GM18502 (cell line): Measurements from ENCODE around the gene PYROXD2.
A peak's percentile ranks its signal among the peaks of the same experiment; 100 is the strongest.
"Not testable (repeated sequence)": the region's sequence is repeated elsewhere in the genome, so short reads cannot be mapped to it uniquely, and the experiment has no call there.

Experiments
- ATAC-seq: cut with Tn5 transposase; IDR thresholded peaks from one replicate; pipeline ENCODE4 v1.9.1; 2021; ENCODE audit warnings: mild to moderate bottlenecking; ENCODE audit not compliant: unreplicated experiment, poor library complexity

PYROXD2 gene

DNA sequence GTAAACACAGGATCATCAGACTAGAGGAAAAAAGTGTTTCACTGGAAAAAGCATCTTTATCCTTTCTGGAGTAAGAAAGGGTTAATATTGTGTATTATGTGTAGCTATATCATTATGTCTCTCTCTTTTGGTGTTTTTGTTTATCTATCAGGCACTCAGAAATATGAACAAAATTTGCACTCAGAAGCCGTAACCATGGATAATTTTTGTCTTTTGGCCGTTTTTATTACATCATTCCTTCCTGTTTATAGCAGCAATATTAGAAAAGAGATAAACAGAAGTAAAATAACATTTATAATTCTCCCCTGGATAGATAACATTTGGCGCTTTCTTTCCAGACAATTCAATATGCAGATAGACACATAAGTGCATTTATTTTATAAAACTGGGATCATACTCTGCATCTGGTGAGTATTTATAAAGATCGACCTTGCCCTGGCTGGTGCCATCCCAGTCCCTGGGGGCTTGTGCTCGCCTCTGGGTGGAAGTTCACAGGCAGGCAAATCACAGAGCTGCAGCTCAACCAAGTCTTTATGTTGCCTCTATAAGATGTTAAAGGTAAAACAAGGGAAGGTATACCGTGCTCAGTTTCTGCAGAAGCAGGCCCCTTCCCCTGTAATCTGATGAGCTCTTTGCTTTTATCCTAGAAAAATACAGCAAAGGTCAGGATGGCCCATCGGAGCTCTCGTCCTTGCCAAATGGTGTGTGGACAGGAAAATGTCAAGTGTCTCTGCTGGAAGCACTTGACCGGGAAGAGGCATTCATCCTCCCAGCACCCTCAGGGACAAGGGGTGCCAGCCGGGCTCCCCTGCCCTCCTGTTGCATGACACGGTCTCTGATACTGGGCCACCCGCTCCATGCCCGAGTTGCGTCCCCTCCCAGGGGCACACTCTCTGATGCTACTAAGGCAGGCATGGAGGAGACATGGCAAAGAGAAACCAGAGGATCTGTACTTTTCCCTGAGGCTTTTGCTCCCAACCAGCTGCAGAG, 43.9 kb downstream of the PYROXD2 start:
- no peak for ATAC-seq

DNA sequence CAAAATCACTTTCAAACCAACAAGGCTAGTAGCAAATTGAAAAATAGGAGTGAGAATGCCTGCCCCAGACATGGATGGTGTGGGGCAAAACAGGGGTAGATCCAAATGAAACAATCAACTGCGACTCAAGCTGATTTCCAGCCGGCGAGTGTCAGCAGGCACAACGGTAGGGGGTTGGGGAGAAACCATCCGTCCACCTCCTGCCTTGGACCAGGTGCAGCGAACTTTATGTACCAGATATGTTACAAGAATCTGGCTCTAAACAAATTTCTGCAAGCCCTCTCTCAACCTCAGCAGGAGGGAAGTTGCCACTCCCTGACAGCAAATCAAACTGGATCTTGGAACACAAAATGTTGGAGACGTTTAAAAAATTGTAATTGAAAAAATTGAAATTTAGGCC, 45.2 kb downstream of the PYROXD2 start:
- ATAC-seq, result no peak

DNA sequence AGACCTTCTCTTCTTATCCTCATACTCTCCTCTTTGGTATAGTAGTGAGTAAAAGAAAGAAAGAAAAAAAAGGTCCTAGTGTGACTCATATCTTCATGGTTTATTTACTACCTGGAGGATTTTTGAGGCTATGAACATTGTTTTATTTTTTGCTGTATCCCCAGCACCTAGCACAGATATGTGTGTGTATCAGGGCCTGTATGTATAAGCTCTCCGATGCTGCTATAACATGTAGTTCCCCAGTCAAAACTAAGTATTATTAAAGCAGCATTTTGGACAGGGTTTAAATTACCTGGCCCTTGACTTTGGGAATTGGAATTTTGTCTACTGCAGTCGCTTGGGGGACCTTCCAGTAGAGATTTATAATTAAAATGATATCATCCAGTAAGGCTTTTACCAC, 46.3 kb downstream of the PYROXD2 start:
- no peak for ATAC-seq

DNA sequence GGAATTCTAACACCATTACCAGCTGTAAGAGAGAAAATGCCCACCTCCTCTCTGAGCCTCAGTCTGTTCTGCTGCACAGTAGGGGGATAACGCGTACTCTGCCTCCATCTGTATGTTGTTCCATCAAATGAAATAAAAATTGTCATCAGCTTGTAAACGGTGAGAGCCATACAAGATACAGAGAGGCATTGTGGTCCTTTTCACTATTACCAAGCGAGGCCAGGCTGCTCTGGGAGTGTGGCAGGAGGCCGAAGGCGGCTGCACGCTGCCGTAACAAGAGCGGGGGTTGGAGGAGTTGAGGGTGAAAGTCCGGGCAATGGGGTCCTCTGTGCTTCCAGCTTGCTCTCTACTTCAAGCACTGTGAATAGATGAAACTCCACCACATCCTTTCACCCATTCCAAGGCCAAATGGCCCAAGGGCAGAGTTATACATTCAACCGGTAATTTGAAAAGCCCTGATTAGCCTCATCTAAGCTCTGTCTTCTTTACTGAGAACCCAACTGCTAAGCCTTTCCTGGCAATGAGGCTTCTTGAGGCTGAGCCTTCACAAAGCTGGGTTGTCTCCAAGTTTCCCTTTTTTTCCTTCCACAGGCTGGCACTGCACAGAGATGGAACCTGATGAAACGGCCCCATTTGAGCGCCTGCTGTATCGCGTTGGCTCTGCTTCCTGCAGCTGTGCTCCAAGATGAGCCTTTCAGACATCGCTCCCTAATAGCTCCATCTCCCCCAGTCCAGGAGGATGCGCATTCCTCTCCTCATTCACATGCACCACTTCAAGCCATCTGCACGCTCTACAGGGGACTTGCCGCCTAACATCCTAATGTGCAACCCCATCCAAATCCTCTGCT, 47.2 kb downstream of the PYROXD2 start:
- ATAC-seq, result no peak

DNA sequence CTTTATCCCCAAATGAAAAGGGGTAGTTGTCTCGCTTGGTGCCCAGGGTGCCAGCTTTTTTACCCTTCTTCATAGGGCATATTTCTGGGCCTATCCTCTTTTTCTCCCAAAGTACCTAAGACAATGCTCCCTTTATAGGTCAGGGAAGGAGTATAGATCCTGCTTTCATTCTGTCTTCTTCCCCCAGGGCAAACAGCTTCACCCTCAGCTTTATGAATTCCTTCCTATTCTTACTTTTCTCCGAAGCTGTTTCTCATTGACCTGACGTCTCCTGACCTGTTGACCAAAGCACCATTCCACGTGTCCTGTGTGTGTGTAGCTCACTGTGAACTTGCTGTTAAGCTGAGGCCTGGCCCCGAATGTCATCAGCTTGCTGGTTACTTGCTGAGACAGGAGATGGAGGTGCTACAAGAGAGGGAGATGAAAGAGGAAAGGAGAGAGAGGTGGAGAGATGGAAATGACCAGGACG, 48.9 kb downstream of the PYROXD2 start:
- no peak for ATAC-seq

DNA sequence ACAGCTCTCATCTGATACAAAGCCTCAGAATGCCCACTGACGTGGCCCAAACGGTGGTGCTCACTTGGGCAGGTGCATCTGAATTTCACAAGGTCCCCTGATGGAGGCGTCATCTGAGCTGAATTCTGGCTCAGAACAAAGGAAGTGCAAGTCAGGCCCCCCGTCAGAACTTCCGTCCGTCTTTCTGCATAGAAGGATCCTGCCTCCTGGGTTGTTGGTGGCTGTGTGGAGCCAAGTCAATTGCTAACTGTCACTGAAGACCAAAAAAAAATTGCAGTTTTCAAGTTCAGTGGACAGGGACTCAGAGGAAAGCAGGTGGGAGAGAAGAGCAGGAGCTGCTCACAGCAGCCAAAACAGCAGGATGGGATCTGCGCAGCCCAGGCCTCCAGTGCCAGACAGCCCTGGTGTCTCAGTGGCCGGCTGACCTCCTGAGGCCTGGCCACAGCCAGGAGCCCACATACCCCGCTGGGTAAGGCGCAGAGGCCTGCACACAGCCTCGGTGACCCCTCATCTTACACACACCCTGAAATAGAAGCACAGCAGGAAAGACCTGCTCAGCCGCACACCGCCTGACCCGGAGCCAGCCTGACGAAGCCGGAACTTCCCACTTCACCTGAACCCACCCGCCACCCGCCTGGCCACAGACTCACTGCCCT, 49.4 kb downstream of the PYROXD2 start:
- ATAC-seq, result no peak

DNA sequence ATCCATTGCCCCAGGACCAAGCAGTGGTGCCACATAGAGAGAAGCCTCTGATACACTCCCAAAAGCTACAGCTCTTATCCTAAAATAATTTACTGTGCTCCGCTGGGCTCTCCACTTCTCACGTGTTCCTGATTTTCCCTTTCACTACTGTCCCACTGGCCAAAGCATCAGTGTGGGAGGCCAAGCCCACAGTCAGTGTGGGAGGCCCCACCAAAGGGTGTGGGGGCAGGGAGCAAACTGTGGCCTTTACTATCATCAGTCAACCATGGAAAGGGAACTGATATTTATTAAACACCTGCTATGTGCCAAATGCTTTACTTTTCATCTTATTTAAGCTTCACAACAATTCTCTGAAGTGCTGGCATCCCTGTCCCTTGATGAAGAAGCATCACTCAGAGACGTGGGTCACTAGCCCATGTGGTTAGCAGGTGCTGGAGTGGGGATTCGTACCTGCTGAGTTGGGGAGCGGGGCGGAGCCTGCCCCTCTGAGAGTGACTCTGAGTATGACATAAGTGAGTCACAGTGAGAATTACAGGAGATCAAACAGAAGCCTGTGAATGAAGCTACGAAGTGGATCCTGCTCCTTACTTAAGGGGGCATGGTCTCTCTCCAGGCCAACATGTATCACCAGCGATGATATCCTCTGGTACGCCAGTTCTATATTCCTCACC, 50.4 kb downstream of the PYROXD2 start:
- no peak for ATAC-seq

DNA sequence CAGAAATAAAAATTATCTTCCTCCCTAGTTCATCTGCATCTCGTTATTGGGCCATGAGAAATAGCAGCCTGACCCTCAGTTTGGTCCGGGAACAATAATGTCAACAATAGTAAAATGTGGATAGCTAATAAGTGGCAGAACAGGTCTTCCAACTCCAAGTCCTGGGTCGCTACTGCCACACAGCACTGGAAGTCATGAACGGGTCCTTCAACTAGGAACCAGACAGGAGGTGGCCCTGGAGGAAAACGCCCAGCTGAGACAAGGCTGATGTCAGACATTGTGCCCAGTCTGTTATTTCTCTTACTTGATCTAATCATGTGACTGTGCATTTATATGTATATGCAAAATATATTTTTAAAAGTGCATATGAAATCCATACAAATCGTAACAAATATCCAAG, 51.8 kb downstream of the PYROXD2 start:
- no peak for ATAC-seq

DNA sequence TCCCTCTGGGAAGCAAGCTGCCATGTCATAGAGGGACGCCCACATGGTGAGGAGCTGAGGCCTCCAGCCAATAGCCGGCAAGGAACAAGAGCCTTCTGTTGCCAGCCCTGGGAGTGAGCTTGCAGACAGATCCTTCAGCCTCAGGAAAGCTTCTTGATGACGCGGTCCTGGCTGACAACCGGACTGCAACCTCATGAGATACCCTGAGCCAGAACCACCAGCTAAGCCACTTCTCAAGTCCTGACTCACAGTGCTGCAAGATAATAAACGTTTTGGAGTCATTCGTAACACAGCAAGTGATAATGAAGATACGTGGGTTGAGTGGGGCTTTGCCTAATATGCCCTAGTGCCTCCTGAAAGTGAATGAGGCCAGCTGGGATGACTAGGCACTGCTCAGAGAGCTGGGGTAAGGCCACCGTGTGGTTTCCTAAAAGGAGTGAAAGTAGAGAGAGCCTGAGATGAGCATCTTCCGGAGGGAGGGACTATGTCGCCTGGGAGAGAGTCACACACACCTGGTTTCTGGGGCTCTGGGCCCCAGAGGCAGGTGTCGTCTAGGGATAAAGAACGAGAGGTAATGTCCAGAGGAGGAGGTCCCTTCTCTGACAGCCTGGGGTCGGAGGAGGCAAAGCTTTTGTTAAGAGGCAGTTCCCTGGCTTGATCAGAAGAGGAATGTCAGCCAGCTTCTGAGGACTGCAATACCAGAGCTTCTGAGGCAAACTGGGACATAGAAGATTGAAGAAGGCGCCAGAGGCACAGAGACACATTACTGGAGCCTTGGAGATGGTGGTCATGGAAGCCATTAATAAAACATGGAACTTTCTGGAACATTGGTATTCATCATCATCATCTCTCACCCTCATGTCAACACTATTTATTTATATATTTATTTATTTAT, 53.6 kb downstream of the PYROXD2 start:
- ATAC-seq, result no peak

DNA sequence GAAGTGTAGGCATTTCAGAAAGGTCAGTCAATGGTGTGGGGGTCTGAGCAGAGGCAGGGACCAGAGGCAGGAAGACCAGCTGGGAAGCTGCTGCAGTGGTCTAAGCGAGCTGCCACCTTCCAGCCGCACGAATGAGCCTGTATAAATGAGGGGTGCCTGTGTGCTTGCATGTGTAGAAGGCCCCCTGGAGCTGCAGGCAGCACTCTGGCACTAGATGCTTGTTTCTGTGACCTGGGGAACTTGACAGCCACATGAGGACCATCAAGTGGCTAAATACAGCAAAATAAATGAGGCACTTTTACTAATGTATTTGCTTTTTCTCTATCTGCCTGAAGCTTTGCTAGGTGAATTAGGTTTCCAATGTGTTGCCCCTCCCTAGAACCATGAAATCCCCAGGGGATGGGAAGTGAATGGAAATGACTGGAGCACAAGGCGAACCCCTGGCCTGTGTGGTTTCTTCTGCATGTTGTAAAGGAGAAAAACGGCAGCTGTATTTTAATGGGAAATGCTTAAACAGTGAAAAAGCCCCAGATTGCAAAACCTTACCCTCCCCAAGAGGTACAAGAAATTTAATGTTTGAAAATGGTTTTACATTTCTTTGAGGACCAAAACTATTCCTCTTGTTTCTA, 57.7 kb downstream of the PYROXD2 start:
- ATAC-seq, result no peak

DNA sequence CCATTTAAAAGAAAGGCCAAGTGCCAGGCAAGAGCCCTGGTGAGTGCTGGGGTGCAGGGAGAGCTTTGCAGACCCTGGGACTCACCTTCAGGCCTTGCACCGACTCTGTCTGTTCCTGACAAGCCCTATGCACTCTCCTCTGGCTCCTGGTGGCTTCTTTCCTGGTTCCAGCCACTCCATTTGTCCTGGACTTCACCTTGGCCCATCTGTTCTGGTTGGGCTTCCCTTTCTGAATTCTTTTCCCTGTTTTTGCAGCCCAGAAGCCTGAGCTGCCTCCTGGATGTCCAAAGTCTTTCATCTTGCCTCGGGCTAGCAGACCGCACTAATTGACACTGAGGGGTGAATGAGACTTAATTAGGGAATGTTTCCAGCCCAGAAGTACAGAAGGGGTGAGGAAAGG, 60.5 kb downstream of the PYROXD2 start:
- ATAC-seq, result no peak

DNA sequence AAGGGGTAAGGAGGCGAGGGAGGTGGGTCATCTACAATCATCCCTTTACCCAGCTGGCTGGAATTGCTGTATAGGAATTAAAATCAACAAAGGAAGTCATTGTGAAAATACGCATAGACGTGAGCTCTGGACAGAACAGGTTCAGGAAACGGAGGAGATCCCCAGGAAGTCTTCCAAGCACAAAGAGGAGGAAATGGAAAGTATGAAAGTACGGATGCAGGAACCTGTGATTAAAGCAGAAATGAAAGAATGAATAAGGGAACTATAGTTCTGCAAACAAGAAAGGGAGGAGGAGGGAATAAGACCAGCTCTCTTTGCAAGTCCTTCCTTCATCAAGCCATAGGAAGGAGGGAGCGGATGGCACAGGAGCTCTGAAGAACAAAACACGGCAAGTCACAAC, 61.8 kb downstream of the PYROXD2 start:
- no peak for ATAC-seq

DNA sequence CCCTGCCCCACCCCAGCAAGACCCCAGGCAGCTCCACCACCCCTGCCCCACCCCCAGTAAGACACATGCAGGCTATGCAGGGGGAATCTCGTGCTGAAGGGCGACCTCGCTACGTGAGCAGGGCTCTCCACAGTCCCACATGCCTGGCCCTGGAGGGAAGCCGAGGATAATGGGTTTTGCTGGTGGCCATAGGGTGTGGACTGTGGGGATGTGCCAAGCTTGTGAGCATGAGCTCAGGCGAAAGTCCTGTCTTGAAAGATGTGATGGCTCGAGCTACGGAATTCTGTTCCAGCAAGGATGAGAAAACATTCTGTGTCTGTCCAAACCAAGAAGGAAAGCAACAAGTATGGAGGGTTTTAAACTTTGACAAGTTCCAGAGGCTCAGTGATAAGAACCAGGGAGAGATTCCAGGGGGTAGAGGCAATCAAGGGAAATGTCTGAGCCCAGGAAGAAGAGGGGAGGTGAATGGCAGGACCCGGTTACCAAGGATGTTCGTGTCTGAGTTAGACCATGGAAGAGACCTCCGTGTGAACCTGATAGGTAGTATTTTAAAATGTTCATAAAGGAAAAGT, 63.1 kb downstream of the PYROXD2 start:
- ATAC-seq, result no peak

DNA sequence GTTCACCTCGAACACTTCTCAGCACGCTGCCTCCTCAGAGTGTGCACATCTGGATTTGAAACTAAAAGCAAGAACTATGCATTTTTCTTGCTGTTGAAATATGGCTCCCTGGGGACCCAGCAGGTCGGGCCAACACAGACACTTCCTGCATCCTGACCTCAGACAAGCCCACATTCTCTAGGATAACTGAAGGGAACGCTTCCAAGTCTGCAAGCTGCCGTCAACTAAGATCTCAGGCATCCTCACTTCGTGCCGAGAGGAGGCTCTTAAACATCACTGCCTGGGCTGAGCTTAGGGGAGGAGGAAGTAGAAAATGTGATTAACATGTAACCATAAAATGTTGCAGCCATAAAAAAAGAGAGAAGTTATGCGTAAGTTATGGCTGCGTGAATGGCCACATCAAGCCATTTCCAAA, 65.5 kb downstream of the PYROXD2 start:
- peak; percentile 73 for ATAC-seq

DNA sequence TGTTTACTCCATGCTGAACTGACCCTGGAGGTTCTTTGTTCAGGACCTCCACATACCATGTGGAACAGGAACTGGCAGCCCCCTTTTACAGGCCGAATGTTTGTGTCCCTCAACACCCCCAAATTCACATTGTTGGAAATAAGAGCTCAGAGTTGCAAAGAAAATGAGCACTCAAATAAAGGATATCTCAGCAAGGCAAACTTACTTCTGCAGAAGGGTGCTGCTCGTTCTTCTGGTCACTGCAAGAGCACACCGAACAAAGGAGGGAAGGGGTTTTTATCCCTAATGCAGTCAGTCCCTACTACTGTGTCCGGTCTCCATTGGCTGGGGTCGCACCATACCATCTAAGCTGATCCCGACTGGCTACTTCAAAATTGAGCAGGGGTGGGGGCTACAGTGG, 68.1 kb downstream of the PYROXD2 start:
- ATAC-seq, result no peak

DNA sequence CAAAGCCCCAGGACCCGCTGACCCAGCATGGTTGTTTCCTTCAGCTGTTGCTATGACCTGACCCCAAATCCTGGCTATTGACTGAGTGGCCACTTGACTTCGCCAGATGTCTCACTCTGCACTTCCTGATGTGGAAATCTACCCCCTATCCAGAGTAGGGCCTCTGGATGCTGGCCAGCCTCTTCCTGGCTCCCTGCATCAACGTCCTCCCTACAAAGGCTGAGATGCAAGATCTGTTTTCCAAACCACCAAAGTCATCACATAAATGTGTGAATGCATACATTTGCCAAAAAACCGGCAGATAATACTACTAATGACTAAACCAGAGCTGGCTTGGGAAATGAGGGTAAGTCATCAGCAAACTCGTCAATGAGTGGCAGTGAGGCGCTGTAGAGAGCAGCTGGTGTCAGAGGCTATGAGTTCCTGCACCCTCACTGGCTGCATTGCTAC, 70.4 kb downstream of the PYROXD2 start:
- ATAC-seq, result no peak

DNA sequence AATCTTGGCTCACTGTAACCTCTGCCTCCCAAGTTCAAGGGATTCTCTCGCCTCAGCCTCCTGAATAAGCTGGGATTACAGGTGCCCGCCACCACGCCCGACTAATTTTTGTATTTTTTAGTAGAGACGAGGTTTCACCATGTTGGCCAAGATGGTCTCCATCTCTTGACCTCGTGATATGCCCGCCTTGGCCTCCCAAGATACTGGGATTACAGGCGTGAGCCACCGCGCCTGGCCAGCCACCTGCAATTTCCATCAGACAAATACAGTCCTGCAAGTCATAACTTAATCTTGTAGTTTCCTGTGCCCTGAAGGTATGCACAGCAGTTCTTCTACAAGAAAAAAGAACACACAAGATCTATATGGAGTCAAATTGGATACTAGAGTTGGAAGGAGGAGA, 73.3 kb downstream of the PYROXD2 start:
- ATAC-seq, result not testable (repeated sequence)

DNA sequence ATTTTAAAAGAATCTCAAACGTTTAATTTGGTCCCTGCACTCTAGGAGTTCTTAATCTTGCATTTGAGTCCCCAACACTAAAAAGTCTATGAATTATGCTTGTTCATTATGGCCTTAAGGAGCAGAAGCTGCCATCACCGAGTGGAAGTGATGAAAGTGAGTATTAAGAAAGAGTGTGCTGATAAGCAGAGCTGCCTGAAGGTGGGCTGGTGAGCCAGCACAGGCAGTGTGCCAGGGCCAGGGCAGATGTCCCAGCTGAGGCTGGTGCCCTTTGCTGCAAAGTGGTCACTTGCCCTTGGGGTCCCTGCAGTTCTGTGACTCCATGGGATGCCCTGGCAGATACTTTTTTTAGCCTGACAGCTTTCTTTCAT, 74.1 kb downstream of the PYROXD2 start:
- ATAC-seq, result no peak
